ENCODE results near the gene OR5AU1.

GRCh38 chr14:21200752-21201461, 45.0 kb upstream of the OR5AU1 start:
- TF ChIP-seq CTCF (conservative IDR thresholded peaks at IDR 0.05) (no peak), EZH2 (IDR thresholded peaks at IDR 0.05; ENCODE audit: low read depth) (no peak)
